Endodermal cell (in vitro differentiated cells): ENCODE results near the gene PXDN. TPM values are rescaled to one million over a fixed set of nuclear protein-coding genes. Genes with fewer than 3 reads are reported as not detected.

Experiments
- DNase-seq: peaks from one replicate; pipeline ENCODE4 v3.0.0-alpha.2; 2017
- H3K27ac ChIP-seq: 2 replicates; pipeline ENCODE4 v1.5.1; 2013; ENCODE audit warnings: mild to moderate bottlenecking, low read depth, low read length, moderate library complexity
- H3K27me3 ChIP-seq: 2 replicates; pipeline ENCODE4 v1.6.1; 2013; ENCODE audit warnings: mild to moderate bottlenecking, low read length, moderate library complexity; ENCODE audit not compliant: insufficient read depth, control insufficient read depth, poor library complexity, severe bottlenecking
- H3K36me3 ChIP-seq: 2 replicates; pipeline ENCODE4 v1.7.0; 2013; ENCODE audit warnings: mild to moderate bottlenecking, low read length, moderate library complexity; ENCODE audit not compliant: control insufficient read depth, insufficient read depth
- H3K4me1 ChIP-seq: one replicate; pipeline ENCODE4 v1.7.0; 2013; ENCODE audit warnings: low read length; ENCODE audit not compliant: control insufficient read depth, insufficient read depth
- H3K4me3 ChIP-seq: 2 replicates; pipeline ENCODE4 v1.5.1; 2013; ENCODE audit warnings: mild to moderate bottlenecking, low read length, moderate library complexity
- H3K9ac ChIP-seq: 2 replicates; pipeline ENCODE4 v1.6.1; 2013; ENCODE audit warnings: mild to moderate bottlenecking, low read length, moderate library complexity; ENCODE audit not compliant: poor library complexity, severe bottlenecking; ENCODE audit errors: extremely low read depth
- H3K9me3 ChIP-seq: 2 replicates; pipeline ENCODE4 v1.6.1; 2013; ENCODE audit warnings: mild to moderate bottlenecking, low read length, moderate library complexity; ENCODE audit not compliant: control insufficient read depth
- H3K27ac Mint-ChIP-seq: 2 replicates; pipeline ENCODE4 v1.8.0; 2020; ENCODE audit warnings: mixed read lengths
- H3K27me3 Mint-ChIP-seq: 2 replicates; pipeline ENCODE4 v1.8.0; 2021; ENCODE audit warnings: mild to moderate bottlenecking, mixed read lengths; ENCODE audit not compliant: insufficient read depth
- H3K36me3 Mint-ChIP-seq: 2 replicates; pipeline ENCODE4 v1.8.0; 2020; ENCODE audit warnings: low read depth, mixed read lengths
- H3K4me1 Mint-ChIP-seq: 2 replicates; pipeline ENCODE4 v1.8.0; 2020; ENCODE audit warnings: mixed read lengths
- H3K4me3 Mint-ChIP-seq: 2 replicates; pipeline ENCODE4 v1.8.0; 2020; ENCODE audit warnings: mild to moderate bottlenecking, moderate library complexity, mixed read lengths
- H3K9me3 Mint-ChIP-seq: 2 replicates; pipeline ENCODE4 v1.8.0; 2020; ENCODE audit warnings: mild to moderate bottlenecking, mixed read lengths
- CTCF ChIP-seq: fragments of 200-600 bp; sonication (generic); conservative IDR thresholded peaks from 2 replicates; pipeline ENCODE4 v1.5.0; 2021; ENCODE audit warnings: antibody characterized with exemption, mild to moderate bottlenecking
- WGBS, 2 experiments: methylation state at CpG; one replicate each; pipeline versions ENCODE4 v1.1.5 to v1.1.7; 2013; ENCODE audit warnings: missing lambda C conversion rate in 2 of 2, mixed read lengths in 1 of 2; ENCODE audit not compliant: insufficient coverage in 1 of 2, insufficient read length in 1 of 2; 5-methylcytosine and 5-hydroxymethylcytosine counted together
- total RNA-seq, 2 donors: library from RNA; stranded (reverse); fragmentation: NEBNext Ultra II Directional in 1 of 2; extraction: Animal tissue kit (Norgen Biotek cat#: 25700) in 1 of 2; gene quantifications; 2 replicates in 1 of 2; 3 replicates in 1 of 2; pipeline ENCODE4 v1.2.1, GENCODE V29; 2021

The PXDN gene
- total RNA-seq, 2 donors from 2014 or later: 212 to 247 TPM

- Histone ChIP-seq H3K27me3 (no peaks in the 10 kb centered on the region), H3K27ac (no peak overlapping the region), H3K36me3 (no peaks in the 10 kb centered on the region), H3K4me1 (no peaks in the 10 kb centered on the region), H3K9me3 (no peaks in the 10 kb centered on the region), H3K9ac (no peak overlapping the region), H3K4me3 (no peak overlapping the region)
- Mint-ChIP-seq H3K36me3 (no peaks in the 10 kb centered on the region), H3K9me3 (no peaks in the 10 kb centered on the region), H3K27me3 (no peaks in the 10 kb centered on the region), H3K27ac (no peak overlapping the region), H3K4me1 (no peaks in the 10 kb centered on the region), H3K4me3 (no peak overlapping the region)
- no peak for TF ChIP-seq CTCF
- 90 to 100% methylated on average over 2 to 14 of the region's 14 CpGs for WGBS, 2 experiments
- DNase-seq: peak; percentile 38
These were observed 149.0 kb downstream of the PXDN start for GRCh38 chr2:1595274-1595673.

GRCh38 chr2:1594373-1595171 is 149.7 kb downstream of the PXDN start:
- no peak overlapping the region for H3K27ac Mint-ChIP-seq
- Histone ChIP-seq H3K36me3 (no peaks in the 10 kb centered on the region), H3K4me3 (no peak overlapping the region), H3K27ac (peak overlapping the region; percentile 13), H3K9ac (no peak overlapping the region), H3K9me3 (no peaks in the 10 kb centered on the region), H3K4me1 (no peaks in the 10 kb centered on the region), H3K27me3 (no peaks in the 10 kb centered on the region)
- no peaks in the 10 kb centered on the region for H3K9me3 Mint-ChIP-seq
- TF ChIP-seq CTCF: no peak
- H3K36me3 Mint-ChIP-seq: no peaks in the 10 kb centered on the region
- no peaks in the 10 kb centered on the region for H3K4me1 Mint-ChIP-seq
- DNase-seq: peak; percentile 67
- no peak overlapping the region for H3K4me3 Mint-ChIP-seq
- WGBS, 2 experiments: 86 to 87% methylated on average over 15 to 29 of the region's 29 CpGs
- no peaks in the 10 kb centered on the region for H3K27me3 Mint-ChIP-seq

- 50 to 61% methylated on average over 1 to 6 of the region's 6 CpGs for WGBS, 2 experiments
- Histone ChIP-seq H3K4me3 (no peak overlapping the region), H3K27me3 (no peaks in the 10 kb centered on the region), H3K9ac (no peak overlapping the region), H3K4me1 (no peaks in the 10 kb centered on the region), H3K27ac (peak overlapping the region; percentile 13), H3K36me3 (no peaks in the 10 kb centered on the region), H3K9me3 (no peaks in the 10 kb centered on the region)
- Mint-ChIP-seq H3K36me3 (no peaks in the 10 kb centered on the region), H3K27ac (no peak overlapping the region), H3K9me3 (no peaks in the 10 kb centered on the region), H3K4me1 (no peaks in the 10 kb centered on the region), H3K4me3 (no peak overlapping the region), H3K27me3 (no peaks in the 10 kb centered on the region)
- no peak for DNase-seq
- TF ChIP-seq CTCF: no peak
These were observed 150.3 kb downstream of the PXDN start for GRCh38 chr2:1594123-1594372.
